GM10248 (cell line): ENCODE results near the gene LIPE.

ENCODE experiments used
- CTCF ChIA-PET: fragments of 300-600 bp; sonication (Branson Sonifier 250); formaldehyde crosslinking; extraction: SDS; loops from one replicate; lab custom pipeline; 2021; ENCODE audit warnings: antibody characterized with exemption; lab: Yijun Ruan, JAX
- POLR2A ChIA-PET: fragments of 350-650 bp; sonication (Branson Sonifier 250); formaldehyde crosslinking; extraction: SDS; loops from one replicate; lab custom pipeline; 2020; ENCODE audit warnings: antibody characterized with exemption; lab: Yijun Ruan, JAX
- DNase-seq: peaks from one replicate; pipeline ENCODE4 v3.0.0; 2012; ENCODE audit errors: extremely low spot score
- CTCF ChIP-seq: IDR thresholded peaks from 2 replicates; pipeline ENCODE4 v1.5.1; 2012; ENCODE audit warnings: mild to moderate bottlenecking, low read depth; ENCODE audit errors: extremely low read depth, missing control alignments, control extremely low read depth

Gene LIPE

DNA sequence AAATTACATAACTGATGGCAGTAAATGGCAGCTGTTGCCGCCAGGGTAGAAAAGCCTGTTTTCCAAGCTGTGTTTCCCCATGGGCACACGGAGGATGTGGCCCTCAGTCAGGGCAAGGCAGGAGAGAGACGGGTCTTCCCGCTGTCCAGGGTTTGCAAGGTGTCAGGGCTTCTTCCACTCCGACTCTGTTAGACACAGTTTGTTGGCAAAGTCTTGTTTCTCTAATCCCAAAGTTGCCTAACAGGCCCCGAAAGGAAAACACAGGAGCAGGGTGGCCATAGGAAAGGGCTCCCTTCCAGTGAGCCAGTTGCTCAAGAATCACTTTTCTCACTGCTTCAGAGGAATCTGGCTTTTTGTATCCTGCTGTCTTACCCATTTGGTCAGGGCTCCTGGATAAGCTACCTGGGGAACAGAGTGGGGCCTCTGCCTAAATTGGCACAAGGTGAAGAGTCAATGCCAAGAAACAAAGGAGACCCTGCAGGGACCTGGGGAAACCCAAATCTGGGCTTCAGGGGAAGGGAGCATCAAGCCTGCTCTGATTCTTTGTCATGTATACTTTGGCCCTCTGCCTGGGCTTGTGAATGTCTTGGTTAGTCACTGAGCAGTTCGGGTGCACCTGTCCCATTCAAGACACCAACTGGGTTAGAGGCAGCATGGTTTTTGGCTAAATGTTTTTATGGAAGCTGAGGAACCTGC, 44.5 kb upstream of the LIPE start:
- POLR2A ChIA-PET = no interaction called here
- TF ChIP-seq CTCF = no peak
- CTCF ChIA-PET = interaction anchor here (0.9 to 10.5 kb wide), 9 partner anchors 9 to 58 kb away, joined by 3 to 97 read pairs (median 3); partner anchors contain the start of gene CEACAM1
- DNase-seq = no peak

GRCh38 chr19:42469311-42470235, 42.4 kb upstream of the LIPE start:
- POLR2A ChIA-PET = no interaction called here
- DNase-seq = no peak
- no peak for TF ChIP-seq CTCF
- CTCF ChIA-PET = interaction anchor here (1.0 to 10.5 kb wide), 4 partner anchors 18 to 60 kb away, joined by 3 to 97 read pairs (median 9); partner anchors contain the start of gene CEACAM1

GRCh38 chr19:42468273-42468796, 41.1 kb upstream of the LIPE start:
- ChIA-PET POLR2A (no interaction called here), CTCF (interaction anchor here (0.9 to 10.5 kb wide), 3 partner anchors 28 to 62 kb away, joined by 3 to 97 read pairs (median 14); partner anchors contain the start of gene CEACAM1)
- DNase-seq = no peak
- TF ChIP-seq CTCF = no peak

- ChIA-PET POLR2A (no interaction called here), CTCF (interaction anchor here (0.7 to 10.5 kb wide), 13 partner anchors 11 to 334 kb away, joined by 3 to 97 read pairs (median 12); partner anchors contain the start of gene CEACAM1)
- peak; percentile 25 for DNase-seq
- TF ChIP-seq CTCF = no peak
These were observed 40.1 kb upstream of the LIPE start for GRCh38 chr19:42467183-42467760.

- no peak for TF ChIP-seq CTCF
- POLR2A ChIA-PET = no interaction called here
- CTCF ChIA-PET = interaction anchor here (0.7 to 10.5 kb wide), 19 partner anchors 11 to 334 kb away, joined by 3 to 97 read pairs (median 4); partner anchors contain the start of gene CEACAM1
- peak; percentile 21 for DNase-seq
These were observed 39.5 kb upstream of the LIPE start for GRCh38 chr19:42466521-42467182.
